ENCODE data around the gene MESP2.
"Not testable (repeated sequence)": the region's sequence is repeated elsewhere in the genome, so short reads cannot be mapped to it uniquely, and the experiment has no call there.

Gene MESP2

DNA sequence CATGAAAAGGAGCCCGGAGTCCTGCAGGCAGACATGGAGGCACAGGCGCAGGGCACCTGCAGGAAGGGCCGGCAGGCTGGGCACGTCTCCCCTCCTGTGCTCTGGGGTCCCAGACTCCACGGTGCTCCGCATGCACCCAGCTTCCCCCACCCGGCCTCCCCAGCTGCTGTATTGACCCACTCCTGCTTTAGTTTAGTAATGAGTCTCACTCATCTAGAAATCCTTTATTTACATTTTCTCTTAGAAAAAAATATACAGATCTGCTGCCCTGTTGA is 8.5 kb downstream of the MESP2 start:
- no peak overlapping the region for H3K27ac ChIP-seq (ENCODE audit: low read depth, low read length)
- H3K4me3 ChIP-seq (ENCODE audit: low read depth in 1 of 5, low read length in 5 of 5) = no peak overlapping the region
- no peak overlapping the region for H3K9ac ChIP-seq (ENCODE audit: low read length in 5 of 5)
- H3K4me1 ChIP-seq (ENCODE audit: control insufficient read depth in 5 of 5, insufficient read depth in 5 of 5, low read length in 5 of 5) = peaks cover 0 to 12% (median 0%) of the 10 kb centered on the region in 5 donors
- peaks cover 0 to 5% (median 0%) of the 10 kb centered on the region in 5 donors for H3K27me3 ChIP-seq (ENCODE audit: control insufficient read depth in 5 of 5, insufficient read depth in 4 of 5, low read length in 5 of 5)
- peaks cover 0 to 6% (median 6%) of the 10 kb centered on the region in 5 donors for H3K9me3 ChIP-seq (ENCODE audit: control insufficient read depth in 5 of 5, low read length in 5 of 5)
- peaks cover 0 to 6% (median 4%) of the 10 kb centered on the region in 5 donors for H3K36me3 ChIP-seq (ENCODE audit: control insufficient read depth in 5 of 5, insufficient read depth in 5 of 5, low read length in 5 of 5)

GRCh38 chr15:89785064-89785773 is 9.1 kb downstream of the MESP2 start:
- Histone ChIP-seq H3K27ac (ENCODE audit: low read depth, low read length) (no peak overlapping the region), H3K36me3 (ENCODE audit: control insufficient read depth in 5 of 5, insufficient read depth in 5 of 5, low read length in 5 of 5) (peaks cover under 1 to 6% (median 5%) of the 10 kb centered on the region in 5 donors), H3K9me3 (ENCODE audit: control insufficient read depth in 5 of 5, low read length in 5 of 5) (peaks cover 0 to 6% (median 6%) of the 10 kb centered on the region in 5 donors), H3K4me1 (ENCODE audit: control insufficient read depth in 5 of 5, insufficient read depth in 5 of 5, low read length in 5 of 5) (peaks cover 0 to 12% (median 0%) of the 10 kb centered on the region in 5 donors), H3K27me3 (ENCODE audit: control insufficient read depth in 5 of 5, insufficient read depth in 4 of 5, low read length in 5 of 5) (peaks cover 0 to 5% (median 0%) of the 10 kb centered on the region in 5 donors), H3K9ac (ENCODE audit: low read length in 5 of 5) (no peak overlapping the region), H3K4me3 (ENCODE audit: low read depth in 1 of 5, low read length in 5 of 5) (no peak overlapping the region)

- Histone ChIP-seq H3K9me3 (ENCODE audit: control insufficient read depth in 5 of 5, low read length in 5 of 5) (peaks cover 0 to 6% (median 6%) of the 10 kb centered on the region in 5 donors), H3K4me3 (ENCODE audit: low read depth in 1 of 5, low read length in 5 of 5) (no peak overlapping the region), H3K27ac (ENCODE audit: low read depth, low read length) (no peak overlapping the region), H3K36me3 (ENCODE audit: control insufficient read depth in 5 of 5, insufficient read depth in 5 of 5, low read length in 5 of 5) (peaks cover 5 to 9% (median 6%) of the 10 kb centered on the region in 5 donors), H3K4me1 (ENCODE audit: control insufficient read depth in 5 of 5, insufficient read depth in 5 of 5, low read length in 5 of 5) (peaks cover 0 to 11% (median 0%) of the 10 kb centered on the region in 5 donors), H3K9ac (ENCODE audit: low read length in 5 of 5) (no peak overlapping the region), H3K27me3 (ENCODE audit: control insufficient read depth in 5 of 5, insufficient read depth in 4 of 5, low read length in 5 of 5) (peaks cover 0 to 2% (median 0%) of the 10 kb centered on the region in 5 donors)
These were observed 9.6 kb downstream of the MESP2 start for GRCh38 chr15:89785774-89786140.

DNA sequence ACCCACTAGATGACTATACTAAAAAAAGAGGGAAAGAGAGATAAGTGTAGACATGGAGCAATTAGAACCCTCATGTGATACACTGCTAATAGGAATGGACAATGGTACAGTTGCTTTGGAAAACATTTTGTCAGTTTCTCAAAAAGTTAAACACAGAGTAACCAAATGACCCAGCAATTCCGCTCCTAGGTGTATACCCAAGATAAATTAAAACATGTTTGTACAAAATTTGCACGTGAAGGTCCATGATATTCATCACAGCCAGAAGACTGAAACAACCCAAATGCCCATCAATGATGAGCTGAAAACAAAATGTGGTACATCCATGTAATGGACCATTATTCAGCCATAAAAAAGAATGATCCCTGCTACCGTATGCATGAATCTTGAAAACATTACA is 11.8 kb downstream of the MESP2 start:
- no peak overlapping the region for H3K4me3 ChIP-seq (ENCODE audit: low read depth in 1 of 5, low read length in 5 of 5)
- no peaks in the 10 kb centered on the region for H3K27me3 ChIP-seq (ENCODE audit: control insufficient read depth in 5 of 5, insufficient read depth in 4 of 5, low read length in 5 of 5)
- H3K9ac ChIP-seq (ENCODE audit: low read length in 5 of 5) = no peak overlapping the region
- H3K36me3 ChIP-seq (ENCODE audit: control insufficient read depth in 5 of 5, insufficient read depth in 5 of 5, low read length in 5 of 5) = peaks cover 6 to 22% (median 18%) of the 10 kb centered on the region in 5 donors
- peaks cover 0 to 6% (median 6%) of the 10 kb centered on the region in 5 donors for H3K9me3 ChIP-seq (ENCODE audit: control insufficient read depth in 5 of 5, low read length in 5 of 5)
- peaks cover 0 to 3% (median 0%) of the 10 kb centered on the region in 5 donors for H3K4me1 ChIP-seq (ENCODE audit: control insufficient read depth in 5 of 5, insufficient read depth in 5 of 5, low read length in 5 of 5)
- H3K27ac ChIP-seq (ENCODE audit: low read depth, low read length) = no peak overlapping the region

DNA sequence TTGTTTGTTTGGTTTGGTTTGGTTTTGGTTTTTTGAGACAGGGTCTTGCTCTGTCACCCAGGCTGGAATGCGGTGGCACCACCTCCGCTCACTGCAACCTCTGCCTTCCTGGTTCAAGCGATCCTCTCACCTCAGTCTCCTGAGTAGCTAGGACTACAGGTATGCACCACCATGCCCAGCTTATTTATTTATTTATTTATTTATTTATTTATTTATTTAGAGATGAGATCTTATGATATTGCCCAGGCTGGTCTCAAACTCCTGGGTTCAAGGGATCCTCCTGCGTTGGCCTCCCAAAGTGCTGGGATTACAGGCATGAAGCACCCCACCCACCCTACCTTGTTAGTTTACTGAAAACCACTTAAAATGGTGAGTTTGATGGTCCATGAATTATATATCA is 12.5 kb downstream of the MESP2 start:
- peaks cover 6 to 23% (median 18%) of the 10 kb centered on the region in 5 donors for H3K36me3 ChIP-seq (ENCODE audit: control insufficient read depth in 5 of 5, insufficient read depth in 5 of 5, low read length in 5 of 5)
- H3K27me3 ChIP-seq (ENCODE audit: control insufficient read depth in 5 of 5, insufficient read depth in 4 of 5, low read length in 5 of 5); H3K9ac ChIP-seq (ENCODE audit: low read length in 5 of 5); H3K4me1 ChIP-seq (ENCODE audit: control insufficient read depth in 5 of 5, insufficient read depth in 5 of 5, low read length in 5 of 5); H3K9me3 ChIP-seq (ENCODE audit: control insufficient read depth in 5 of 5, low read length in 5 of 5); H3K27ac ChIP-seq (ENCODE audit: low read depth, low read length); H3K4me3 ChIP-seq (ENCODE audit: low read depth in 1 of 5, low read length in 5 of 5): not testable (repeated sequence)

DNA sequence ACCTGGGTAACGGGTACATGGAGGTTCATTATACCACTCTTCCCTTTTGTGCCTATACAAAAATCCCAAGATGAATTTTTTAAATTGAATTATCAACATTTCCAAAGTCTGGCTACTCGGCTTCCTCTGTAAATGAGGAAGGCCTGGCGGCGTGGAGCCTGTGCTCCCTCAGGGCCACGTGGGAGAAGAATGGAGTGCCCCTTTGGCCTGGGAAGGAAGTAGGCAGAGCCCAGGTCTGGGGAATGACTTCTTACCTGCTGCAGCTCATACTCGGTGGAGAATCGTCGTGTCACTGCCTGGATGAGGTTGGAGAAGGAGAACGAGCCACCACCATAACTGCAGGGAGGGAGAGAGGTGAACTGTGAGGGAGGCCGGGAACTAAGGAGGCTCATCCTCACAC is 14.1 kb downstream of the MESP2 start:
- H3K27me3 ChIP-seq (ENCODE audit: control insufficient read depth in 5 of 5, insufficient read depth in 4 of 5, low read length in 5 of 5) = no peaks in the 10 kb centered on the region
- H3K9me3 ChIP-seq (ENCODE audit: control insufficient read depth in 5 of 5, low read length in 5 of 5) = peaks cover 0 to 6% (median 6%) of the 10 kb centered on the region in 5 donors
- peaks cover 6 to 23% (median 15%) of the 10 kb centered on the region in 5 donors for H3K36me3 ChIP-seq (ENCODE audit: control insufficient read depth in 5 of 5, insufficient read depth in 5 of 5, low read length in 5 of 5)
- H3K4me1 ChIP-seq (ENCODE audit: control insufficient read depth in 5 of 5, insufficient read depth in 5 of 5, low read length in 5 of 5) = peaks cover 0 to 7% (median 4%) of the 10 kb centered on the region in 5 donors
- no peak overlapping the region for H3K27ac ChIP-seq (ENCODE audit: low read depth, low read length)
- H3K4me3 ChIP-seq (ENCODE audit: low read depth in 1 of 5, low read length in 5 of 5) = no peak overlapping the region
- H3K9ac ChIP-seq (ENCODE audit: low read length in 5 of 5) = no peak overlapping the region

DNA sequence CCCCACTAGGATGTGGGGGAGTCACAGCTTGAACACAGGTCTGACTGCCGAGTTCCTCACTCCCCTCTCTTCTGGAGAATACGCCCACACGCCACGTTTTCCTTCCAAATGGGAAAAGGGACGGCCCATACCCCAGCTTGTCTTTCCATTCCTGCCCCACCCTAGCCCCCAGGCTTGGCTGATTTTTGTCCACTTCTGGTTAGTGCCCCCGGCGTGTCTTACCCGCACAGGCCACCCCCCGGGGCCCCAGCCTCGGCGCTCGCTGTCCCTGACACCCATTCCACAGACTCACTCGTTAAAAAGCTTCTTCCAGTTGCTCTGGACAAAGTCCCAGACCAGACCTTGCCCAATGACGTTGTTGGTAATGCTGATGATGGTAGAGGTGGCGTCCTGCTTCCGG is 14.5 kb downstream of the MESP2 start:
- H3K9me3 ChIP-seq (ENCODE audit: control insufficient read depth in 5 of 5, low read length in 5 of 5) = peaks cover 0 to 6% (median 6%) of the 10 kb centered on the region in 5 donors
- H3K27me3 ChIP-seq (ENCODE audit: control insufficient read depth in 5 of 5, insufficient read depth in 4 of 5, low read length in 5 of 5) = no peaks in the 10 kb centered on the region
- H3K27ac ChIP-seq (ENCODE audit: low read depth, low read length) = no peak overlapping the region
- peaks cover 0 to 9% (median 4%) of the 10 kb centered on the region in 5 donors for H3K4me1 ChIP-seq (ENCODE audit: control insufficient read depth in 5 of 5, insufficient read depth in 5 of 5, low read length in 5 of 5)
- no peak overlapping the region for H3K9ac ChIP-seq (ENCODE audit: low read length in 5 of 5)
- H3K4me3 ChIP-seq (ENCODE audit: low read depth in 1 of 5, low read length in 5 of 5) = no peak overlapping the region
- peaks cover 6 to 23% (median 15%) of the 10 kb centered on the region in 5 donors for H3K36me3 ChIP-seq (ENCODE audit: control insufficient read depth in 5 of 5, insufficient read depth in 5 of 5, low read length in 5 of 5)

GRCh38 chr15:89792106-89792805 is 16.1 kb downstream of the MESP2 start:
- Histone ChIP-seq H3K9me3 (ENCODE audit: control insufficient read depth in 5 of 5, low read length in 5 of 5) (peaks cover 0 to 11% (median 6%) of the 10 kb centered on the region in 5 donors), H3K4me3 (ENCODE audit: low read depth in 1 of 5, low read length in 5 of 5) (no peak overlapping the region), H3K4me1 (ENCODE audit: control insufficient read depth in 5 of 5, insufficient read depth in 5 of 5, low read length in 5 of 5) (peaks cover 0 to 9% (median 4%) of the 10 kb centered on the region in 5 donors), H3K27ac (ENCODE audit: low read depth, low read length) (no peak overlapping the region), H3K36me3 (ENCODE audit: control insufficient read depth in 5 of 5, insufficient read depth in 5 of 5, low read length in 5 of 5) (peaks cover 6 to 28% (median 17%) of the 10 kb centered on the region in 5 donors), H3K27me3 (ENCODE audit: control insufficient read depth in 5 of 5, insufficient read depth in 4 of 5, low read length in 5 of 5) (no peaks in the 10 kb centered on the region), H3K9ac (ENCODE audit: low read length in 5 of 5) (no peak overlapping the region)

DNA sequence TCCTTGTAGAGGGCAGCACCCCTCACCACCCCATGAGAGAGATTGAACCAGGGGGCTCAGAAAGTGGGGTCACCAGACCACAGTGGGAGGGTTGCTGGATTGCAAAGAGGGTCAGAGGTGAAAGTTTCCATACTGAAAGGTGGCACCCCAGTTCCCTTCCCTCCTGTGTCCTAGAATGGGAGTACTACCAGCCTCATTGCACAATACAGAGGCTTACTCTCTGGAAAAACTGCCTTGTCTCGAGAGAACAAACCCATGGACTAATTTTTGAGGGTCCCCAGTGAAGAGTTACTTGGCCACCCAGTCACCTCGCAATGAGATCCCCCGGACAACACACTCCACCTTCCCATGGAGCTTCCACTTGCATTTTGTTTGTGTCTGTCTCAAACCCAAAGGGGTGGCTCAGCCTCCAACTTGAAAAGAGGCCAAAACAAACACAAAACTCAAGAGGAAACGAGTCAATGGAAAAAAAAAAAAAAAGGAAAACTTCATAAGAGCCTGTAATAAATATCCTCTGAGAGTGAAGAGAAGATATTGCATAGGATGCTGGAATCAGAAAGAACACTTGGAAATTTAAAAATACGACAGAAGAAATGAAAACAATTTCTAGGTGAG is 18.6 kb downstream of the MESP2 start:
- no peak overlapping the region for H3K27ac ChIP-seq (ENCODE audit: low read depth, low read length)
- no peak overlapping the region for H3K9ac ChIP-seq (ENCODE audit: low read length in 5 of 5)
- peaks cover 0 to 47% (median 26%) of the 10 kb centered on the region in 5 donors for H3K36me3 ChIP-seq (ENCODE audit: control insufficient read depth in 5 of 5, insufficient read depth in 5 of 5, low read length in 5 of 5)
- no peak overlapping the region for H3K4me3 ChIP-seq (ENCODE audit: low read depth in 1 of 5, low read length in 5 of 5)
- no peaks in the 10 kb centered on the region for H3K27me3 ChIP-seq (ENCODE audit: control insufficient read depth in 5 of 5, insufficient read depth in 4 of 5, low read length in 5 of 5)
- H3K4me1 ChIP-seq (ENCODE audit: control insufficient read depth in 5 of 5, insufficient read depth in 5 of 5, low read length in 5 of 5) = peaks cover 0 to 9% (median 4%) of the 10 kb centered on the region in 5 donors
- peaks cover 0 to 5% (median 0%) of the 10 kb centered on the region in 5 donors for H3K9me3 ChIP-seq (ENCODE audit: control insufficient read depth in 5 of 5, low read length in 5 of 5)

DNA sequence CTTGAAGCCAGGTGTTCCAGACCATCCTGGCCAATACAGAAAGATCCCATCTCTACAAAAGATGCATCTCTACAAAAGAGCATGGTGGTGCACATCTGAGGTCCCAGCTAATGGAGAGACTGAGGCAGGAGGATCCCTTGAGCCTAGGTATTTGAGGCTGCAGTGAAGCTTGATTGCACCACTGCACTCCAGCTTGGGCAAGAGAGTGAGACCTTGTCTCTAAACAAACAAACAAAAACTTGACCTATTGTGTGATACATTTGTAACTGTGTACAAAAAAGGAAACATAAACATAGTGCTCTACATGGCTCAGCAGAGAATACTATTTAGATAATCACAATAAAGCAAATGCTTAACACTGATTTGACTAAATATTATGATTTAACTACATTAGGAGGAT is 19.9 kb downstream of the MESP2 start:
- H3K4me1 ChIP-seq (ENCODE audit: control insufficient read depth in 5 of 5, insufficient read depth in 5 of 5, low read length in 5 of 5) = peaks cover 0 to 9% (median 4%) of the 10 kb centered on the region in 5 donors
- no peak overlapping the region for H3K27ac ChIP-seq (ENCODE audit: low read depth, low read length)
- H3K9ac ChIP-seq (ENCODE audit: low read length in 5 of 5) = no peak overlapping the region
- H3K36me3 ChIP-seq (ENCODE audit: control insufficient read depth in 5 of 5, insufficient read depth in 5 of 5, low read length in 5 of 5) = peaks cover 0 to 43% (median 25%) of the 10 kb centered on the region in 5 donors
- no peak overlapping the region for H3K4me3 ChIP-seq (ENCODE audit: low read depth in 1 of 5, low read length in 5 of 5)
- no peaks in the 10 kb centered on the region for H3K27me3 ChIP-seq (ENCODE audit: control insufficient read depth in 5 of 5, insufficient read depth in 4 of 5, low read length in 5 of 5)
- H3K9me3 ChIP-seq (ENCODE audit: control insufficient read depth in 5 of 5, low read length in 5 of 5) = peaks cover 0 to 5% (median 0%) of the 10 kb centered on the region in 5 donors
